Vagina (tissue), 2 donors: ENCODE measurements around the gene KIF3B.

Experiments used
- CTCF ChIP-seq, 3 experiments: fragments of 450-650 bp in 2 of 3; fragments of 200-600 bp in 1 of 3; sonication (generic) in 1 of 3; IDR thresholded peaks; one replicate each; pipeline ENCODE4 v1.5.1; 2017 to 2019; ENCODE audit warnings: antibody characterized with exemption in 3 of 3, mild to moderate bottlenecking in 2 of 3, moderate library complexity in 2 of 3
- POLR2A ChIP-seq, 2 donors: fragments of 450-650 bp; IDR thresholded peaks; one replicate each; pipeline ENCODE4 v1.6.1; 2017; ENCODE audit warnings: antibody characterized with exemption in 2 of 2, mild to moderate bottlenecking in 2 of 2, moderate library complexity in 2 of 2
- POLR2AphosphoS5 ChIP-seq, 2 donors: sonication (generic); formaldehyde crosslinking; IDR thresholded peaks; one replicate each; pipeline ENCODE4 v1.9.0; 2017; ENCODE audit warnings: antibody characterized with exemption in 2 of 2, mild to moderate bottlenecking in 2 of 2, low read depth in 1 of 2; ENCODE audit not compliant: insufficient read depth in 1 of 2

GRCh38 chr20:32261644-32262043 lies 15.8 kb upstream of the KIF3B start:
- TF ChIP-seq CTCF (IDR thresholded peaks at IDR 0.05), result no peak
- TF ChIP-seq POLR2A (IDR thresholded peaks at IDR 0.05), result no peak
- no peak for TF ChIP-seq POLR2AphosphoS5 (IDR thresholded peaks at IDR 0.05; ENCODE audit: insufficient read depth in 1 of 2, low read depth in 1 of 2)
